ENCODE data around the gene CLRN2.
A peak's percentile ranks its signal among the peaks of the same experiment; 100 is the strongest.
"Not testable (repeated sequence)": the region's sequence is repeated elsewhere in the genome, so short reads cannot be mapped to it uniquely, and the experiment has no call there.

The CLRN2 gene

DNA sequence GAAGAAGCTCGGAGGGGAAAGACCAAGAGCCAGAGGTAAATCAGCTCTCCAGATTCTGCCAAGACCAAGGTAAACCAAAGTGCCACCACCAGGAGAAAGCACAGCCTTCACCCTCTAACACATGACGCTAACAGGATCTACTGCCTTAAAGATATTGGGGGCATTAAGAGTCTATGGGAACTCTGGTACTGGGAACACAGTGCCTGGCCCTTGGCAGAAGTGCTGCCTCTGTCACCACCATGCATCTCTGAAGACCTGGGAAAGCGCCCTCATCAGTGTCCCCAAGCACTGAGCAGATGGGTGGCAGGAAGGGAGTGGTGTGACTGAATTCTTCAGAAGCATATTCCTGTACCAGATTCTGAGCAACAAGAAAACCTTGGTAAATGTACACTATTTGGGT, 4.4 kb upstream of the CLRN2 start:
- no peak for DNase-seq

- DNase-seq = no peak
Observed at GRCh38 chr4:17511051-17511450, 3.9 kb upstream of the CLRN2 start.

GRCh38 chr4:17511509-17511949, 3.4 kb upstream of the CLRN2 start:
- peak; percentile 62 for DNase-seq

DNA sequence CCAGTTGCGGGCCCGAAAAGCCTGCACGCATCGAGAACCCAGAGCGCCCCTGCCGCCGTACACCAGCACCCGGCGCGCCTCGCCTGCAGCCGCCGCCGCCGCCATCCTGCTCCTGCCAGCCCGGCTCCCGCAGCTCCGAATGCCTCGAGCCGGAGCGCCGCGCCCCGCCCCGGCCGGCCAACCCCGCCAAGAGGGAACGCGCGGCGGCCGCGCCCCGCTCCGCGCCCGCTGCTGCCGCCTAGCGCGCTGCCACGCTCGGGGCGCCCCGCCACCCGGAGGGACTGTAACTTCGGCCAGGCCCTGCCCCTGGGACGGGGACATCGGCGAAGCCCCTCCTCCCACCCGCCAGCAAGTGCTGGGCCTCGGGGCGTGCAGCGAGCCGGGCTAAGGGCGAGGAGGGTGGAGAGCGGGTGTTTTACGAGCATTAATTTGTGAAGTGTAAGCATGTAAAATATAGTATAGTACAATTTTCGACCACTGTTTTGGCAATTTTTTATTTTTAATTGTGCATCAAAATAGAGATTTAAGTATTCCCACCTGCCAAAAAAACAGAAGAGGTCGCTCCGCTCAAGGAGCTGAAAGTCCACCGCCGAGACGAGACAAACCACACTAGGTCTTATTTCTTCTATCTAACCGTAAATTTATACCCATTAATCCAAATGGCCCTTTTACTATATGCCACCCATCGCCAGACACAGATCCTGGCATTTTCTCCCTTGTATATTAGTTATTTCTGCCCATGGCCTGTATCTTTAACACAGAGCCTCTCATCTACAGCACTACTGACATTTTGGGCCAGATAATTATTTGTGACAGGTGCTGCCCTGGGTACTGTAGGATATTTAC, 2.8 kb upstream of the CLRN2 start, which contains the start of gene QDPR:
TSS of gene QDPR (minus strand) at position 141 of the 846 bp plus-strand sequence. CDS start at position 105, 36 bp downstream.
- peak; percentile 78 for DNase-seq

GRCh38 chr4:17512973-17513665, 1.8 kb upstream of the CLRN2 start:
- DNase-seq = no peak

GRCh38 chr4:17515445-17516407, 761 bp downstream of the CLRN2 start:
- no peak for DNase-seq

DNA sequence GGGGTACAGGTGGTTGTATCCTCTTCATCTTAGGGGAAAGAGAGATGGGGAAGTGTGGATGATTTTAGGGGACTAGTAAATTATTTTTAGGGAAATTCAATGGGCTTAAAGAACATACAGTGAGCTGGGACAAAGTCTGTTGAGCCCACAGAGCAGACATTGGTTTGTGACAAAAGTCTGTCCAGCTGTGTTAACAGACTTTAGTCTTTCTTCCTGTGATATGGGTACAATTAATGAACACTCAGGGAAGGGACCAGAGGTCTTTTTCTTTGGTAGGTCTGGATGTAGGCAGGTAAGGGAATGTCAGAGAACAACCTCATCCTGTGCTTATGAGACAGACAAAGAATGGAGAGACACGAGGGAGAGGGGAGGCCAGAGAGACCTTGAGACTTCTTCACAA, 2.0 kb downstream of the CLRN2 start:
- DNase-seq = no peak

- DNase-seq = no peak
Observed at GRCh38 chr4:17517664-17518063, 2.7 kb downstream of the CLRN2 start.

- no peak for DNase-seq
Observed at GRCh38 chr4:17521595-17521994, 6.6 kb downstream of the CLRN2 start.

DNA sequence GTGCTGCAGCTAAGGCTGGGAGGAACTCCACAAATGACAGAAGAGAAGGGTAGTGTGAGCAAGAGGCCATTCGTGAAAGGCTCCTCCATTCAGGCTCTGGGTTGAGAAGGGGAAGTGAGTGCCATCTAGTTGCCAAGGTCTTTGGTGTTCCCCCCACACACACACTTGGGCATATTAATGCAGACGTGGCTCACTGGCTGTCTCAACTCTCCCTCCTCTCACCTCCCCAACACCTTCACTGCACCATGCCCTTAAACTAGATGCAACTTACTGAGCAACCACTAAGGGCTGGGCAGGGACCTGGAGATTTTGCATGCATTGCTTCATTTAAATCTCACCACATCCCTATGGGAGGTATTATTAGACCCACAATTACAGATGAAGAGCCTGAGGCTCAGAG, 8.7 kb downstream of the CLRN2 start:
- no peak for DNase-seq

- DNase-seq = no peak
Observed at GRCh38 chr4:17526695-17527477, 11.9 kb downstream of the CLRN2 start.

GRCh38 chr4:17528551-17529165, 13.7 kb downstream of the CLRN2 start:
- DNase-seq = no peak

GRCh38 chr4:17531538-17532285, 16.7 kb downstream of the CLRN2 start:
- no peak for DNase-seq

DNA sequence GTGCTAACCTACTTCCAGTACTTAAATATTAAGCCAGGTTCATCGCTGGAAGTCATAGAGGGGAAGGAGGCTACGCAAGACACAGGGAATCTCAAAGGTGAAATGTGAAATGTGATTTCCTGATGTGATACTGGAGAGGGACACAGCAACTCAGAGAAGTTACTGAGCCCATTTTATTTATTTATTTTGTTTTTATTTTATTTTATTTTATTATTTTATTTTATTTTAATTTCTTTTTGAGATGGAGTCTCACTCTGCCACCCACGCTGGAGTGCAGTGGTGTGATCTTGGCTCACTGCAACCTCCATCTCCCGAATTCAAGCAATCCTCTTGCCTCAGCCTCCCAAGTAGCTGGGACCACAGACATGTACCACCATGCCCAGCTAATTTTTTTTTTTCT, 19.7 kb downstream of the CLRN2 start:
- no peak for DNase-seq

DNA sequence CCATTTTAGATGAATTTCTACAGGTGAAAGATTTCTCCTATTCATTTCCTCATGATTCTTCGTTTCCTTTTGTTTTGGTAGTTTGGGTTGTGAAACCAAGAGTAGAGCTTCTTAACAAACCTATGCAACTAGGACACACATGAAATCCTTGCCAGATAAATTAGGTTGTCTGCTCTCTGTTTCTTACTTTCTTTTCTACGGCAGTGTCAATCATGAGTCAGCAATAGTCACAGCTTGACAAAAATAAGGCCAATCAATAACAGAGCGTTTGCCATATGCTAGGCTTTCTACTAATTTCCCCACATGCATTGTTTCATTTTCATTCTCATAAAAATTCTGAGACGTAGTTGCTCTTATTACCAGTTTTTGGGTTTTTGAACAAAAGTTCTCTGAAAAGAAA, 20.3 kb downstream of the CLRN2 start:
- no peak for DNase-seq

GRCh38 chr4:17535906-17536305, 20.9 kb downstream of the CLRN2 start:
- DNase-seq = no peak

GRCh38 chr4:17537060-17537459, 22.1 kb downstream of the CLRN2 start:
- DNase-seq = not testable (repeated sequence)

DNA sequence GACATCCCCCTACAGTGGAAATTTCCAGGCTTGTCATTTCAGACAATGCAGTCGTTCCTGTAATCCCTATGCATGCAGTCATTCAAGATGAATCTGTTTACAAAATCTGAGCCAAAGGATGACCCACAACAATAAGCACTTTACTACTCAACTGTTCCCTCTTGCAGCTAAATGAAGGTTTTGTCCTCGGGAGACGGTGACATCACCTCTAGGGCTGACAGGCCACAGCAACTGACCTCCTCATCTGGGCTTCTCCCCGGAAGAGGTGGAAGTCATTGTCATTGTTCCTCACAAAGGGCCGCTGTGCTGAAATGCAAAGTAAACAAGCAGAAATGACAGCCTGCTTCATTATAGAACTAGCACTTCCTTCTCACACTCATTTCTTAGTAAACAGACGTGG, 29.2 kb downstream of the CLRN2 start:
- no peak for DNase-seq

- no peak for DNase-seq
Observed at GRCh38 chr4:17544831-17545234, 29.9 kb downstream of the CLRN2 start.

DNA sequence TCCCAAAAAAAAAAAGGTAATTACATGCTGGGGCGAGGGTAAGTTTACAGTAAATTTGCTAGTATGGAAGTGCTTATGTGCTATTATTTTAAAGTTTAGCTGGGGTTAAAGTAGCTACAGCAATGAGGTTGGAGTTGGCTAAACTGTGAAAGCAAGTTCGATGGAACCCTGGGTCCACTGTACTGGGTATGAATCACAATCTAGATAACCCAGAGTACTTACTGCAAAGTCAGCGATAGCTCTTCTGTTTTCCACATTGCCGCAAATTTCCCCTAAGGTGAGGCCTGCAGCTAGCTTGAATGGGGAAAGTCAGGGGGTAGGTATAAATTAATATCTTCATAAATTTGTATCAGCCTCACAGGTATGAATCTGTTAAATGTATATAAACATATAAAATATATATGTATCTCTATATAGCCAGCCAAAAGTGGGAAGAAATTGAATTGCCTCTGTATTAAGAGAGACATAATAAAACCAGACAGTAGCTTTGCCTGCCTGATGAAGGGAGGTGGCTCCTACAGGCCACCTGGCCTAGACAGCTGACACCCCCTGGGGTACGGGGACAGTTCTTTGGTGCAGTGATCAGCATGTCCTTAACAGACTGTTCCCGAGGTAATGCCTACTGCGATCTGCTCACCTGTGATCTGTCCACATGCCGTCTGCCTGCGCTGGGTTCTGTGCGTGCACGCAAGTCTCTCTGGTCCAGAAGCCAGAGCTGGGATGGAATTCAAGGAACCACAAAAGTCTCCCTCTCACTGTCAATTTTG, 30.6 kb downstream of the CLRN2 start:
- DNase-seq = no peak
